IMR-90 (cell line): Measurements from ENCODE around the gene SLC13A1.

Source experiments
- BHLHE40 ChIP-seq: fragments of 150-350 bp; IDR thresholded peaks from 2 replicates; pipeline ENCODE4 v1.6.1; 2016; ENCODE audit warnings: mild to moderate bottlenecking, low read depth, low read length
- CEBPB ChIP-seq: IDR thresholded peaks from 2 replicates; pipeline ENCODE4 v1.6.1; 2012; ENCODE audit warnings: low read depth, low read length, improper control_type of control experiment
- CHD1 ChIP-seq: IDR thresholded peaks from 2 replicates; pipeline ENCODE4 v1.6.1; 2012; ENCODE audit warnings: low read depth, low read length, improper control_type of control experiment
- MAFK ChIP-seq: IDR thresholded peaks from 2 replicates; pipeline ENCODE4 v1.6.1; 2012; ENCODE audit warnings: low read depth, low read length, improper control_type of control experiment
- MAZ ChIP-seq: IDR thresholded peaks from 2 replicates; pipeline ENCODE4 v1.6.1; 2012; ENCODE audit warnings: low read depth, mild to moderate bottlenecking, low read length, improper control_type of control experiment, moderate library complexity, borderline replicate concordance
- MXI1 ChIP-seq: IDR thresholded peaks from 2 replicates; pipeline ENCODE4 v1.6.1; 2012; ENCODE audit warnings: low read depth, mild to moderate bottlenecking, low read length, moderate library complexity, borderline replicate concordance
- POLR2A ChIP-seq: IDR thresholded peaks from 2 replicates; pipeline ENCODE4 v1.6.1; 2012; ENCODE audit warnings: mild to moderate bottlenecking, low read depth, low read length
- RAD21 ChIP-seq: IDR thresholded peaks from 2 replicates; pipeline ENCODE4 v1.6.1; 2012; ENCODE audit warnings: low read length, improper control_type of control experiment
- RFX5 ChIP-seq: IDR thresholded peaks from 2 replicates; pipeline ENCODE4 v1.8.0; 2012; ENCODE audit warnings: low read depth, mild to moderate bottlenecking, low read length, moderate library complexity
- SMC3 ChIP-seq: fragments of 150-350 bp; IDR thresholded peaks from 2 replicates; pipeline ENCODE4 v1.6.1; 2016; ENCODE audit warnings: low read depth, mild to moderate bottlenecking, antibody characterized with exemption, low read length, moderate library complexity
- TF ChIP-seq, protein P1 (sequence below): conservative IDR thresholded peaks from 2 replicates; pipeline ENCODE4 v1.5.1; 2012; ENCODE audit warnings: mild to moderate bottlenecking, low read depth, low read length, improper control_type of control experiment
- TF ChIP-seq, protein P2 (sequence below): fragments of 150-350 bp; IDR thresholded peaks from 2 replicates; pipeline ENCODE4 v1.6.1; 2017; ENCODE audit warnings: mild to moderate bottlenecking, antibody characterized with exemption, low read length, low read depth

DNA sequence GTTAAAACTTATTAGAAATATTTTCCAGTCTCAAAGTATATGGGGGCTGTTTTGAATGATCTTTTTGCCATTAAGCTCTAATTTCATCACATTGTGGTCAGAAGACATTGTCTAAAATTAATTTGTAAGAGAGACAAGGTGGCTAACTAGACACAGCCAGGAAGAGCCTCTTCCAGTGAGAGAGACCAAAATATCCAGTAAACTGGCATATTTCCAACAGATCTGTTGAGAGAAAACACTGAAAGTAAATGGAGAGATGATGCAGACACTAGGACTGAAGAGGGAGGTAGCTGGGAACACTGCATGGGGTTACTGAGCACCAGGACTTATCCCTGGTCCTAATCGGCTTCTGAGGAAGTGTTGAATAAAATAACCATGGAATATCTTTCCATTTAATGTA, 102.8 kb downstream of the SLC13A1 start:
- TF ChIP-seq, protein P1, sequence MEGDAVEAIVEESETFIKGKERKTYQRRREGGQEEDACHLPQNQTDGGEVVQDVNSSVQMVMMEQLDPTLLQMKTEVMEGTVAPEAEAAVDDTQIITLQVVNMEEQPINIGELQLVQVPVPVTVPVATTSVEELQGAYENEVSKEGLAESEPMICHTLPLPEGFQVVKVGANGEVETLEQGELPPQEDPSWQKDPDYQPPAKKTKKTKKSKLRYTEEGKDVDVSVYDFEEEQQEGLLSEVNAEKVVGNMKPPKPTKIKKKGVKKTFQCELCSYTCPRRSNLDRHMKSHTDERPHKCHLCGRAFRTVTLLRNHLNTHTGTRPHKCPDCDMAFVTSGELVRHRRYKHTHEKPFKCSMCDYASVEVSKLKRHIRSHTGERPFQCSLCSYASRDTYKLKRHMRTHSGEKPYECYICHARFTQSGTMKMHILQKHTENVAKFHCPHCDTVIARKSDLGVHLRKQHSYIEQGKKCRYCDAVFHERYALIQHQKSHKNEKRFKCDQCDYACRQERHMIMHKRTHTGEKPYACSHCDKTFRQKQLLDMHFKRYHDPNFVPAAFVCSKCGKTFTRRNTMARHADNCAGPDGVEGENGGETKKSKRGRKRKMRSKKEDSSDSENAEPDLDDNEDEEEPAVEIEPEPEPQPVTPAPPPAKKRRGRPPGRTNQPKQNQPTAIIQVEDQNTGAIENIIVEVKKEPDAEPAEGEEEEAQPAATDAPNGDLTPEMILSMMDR = no peak
- TF ChIP-seq POLR2A (no peak), SMC3 (no peak), BHLHE40 (no peak), MAFK (no peak), RAD21 (no peak), MAZ (no peak), RFX5 (no peak), CEBPB (no peak), MXI1 (no peak), CHD1 (no peak)
- TF ChIP-seq, protein P2, sequence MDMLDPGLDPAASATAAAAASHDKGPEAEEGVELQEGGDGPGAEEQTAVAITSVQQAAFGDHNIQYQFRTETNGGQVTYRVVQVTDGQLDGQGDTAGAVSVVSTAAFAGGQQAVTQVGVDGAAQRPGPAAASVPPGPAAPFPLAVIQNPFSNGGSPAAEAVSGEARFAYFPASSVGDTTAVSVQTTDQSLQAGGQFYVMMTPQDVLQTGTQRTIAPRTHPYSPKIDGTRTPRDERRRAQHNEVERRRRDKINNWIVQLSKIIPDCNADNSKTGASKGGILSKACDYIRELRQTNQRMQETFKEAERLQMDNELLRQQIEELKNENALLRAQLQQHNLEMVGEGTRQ = no peak
